Measurements from ENCODE around the gene RREB1. TPM values are rescaled to one million over a fixed set of nuclear protein-coding genes. Genes with fewer than 3 reads are reported as not detected.

Gene RREB1
- polyA plus RNA-seq, 1 experiment, result 1.2 TPM

DNA sequence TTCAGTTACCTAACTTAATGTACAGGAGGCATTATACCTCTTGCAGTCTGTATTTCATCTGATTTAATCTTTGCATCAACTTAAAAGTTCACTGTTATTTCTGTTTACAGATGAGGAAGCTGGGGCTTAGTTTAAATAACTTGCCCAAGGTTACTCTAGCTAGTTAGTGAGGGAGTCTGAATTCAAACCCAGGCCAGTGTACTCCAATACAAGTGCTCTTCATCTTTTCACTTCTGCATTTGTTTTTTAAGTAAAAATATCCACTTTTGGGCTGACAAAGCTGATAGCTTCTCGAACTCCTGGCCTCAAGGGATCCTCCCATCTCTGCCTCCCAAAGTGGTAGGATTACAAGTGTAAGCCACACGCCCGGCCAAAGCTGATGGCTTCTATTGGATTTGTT, 23.6 kb downstream of the RREB1 start:
- TF ChIP-seq, protein P1, sequence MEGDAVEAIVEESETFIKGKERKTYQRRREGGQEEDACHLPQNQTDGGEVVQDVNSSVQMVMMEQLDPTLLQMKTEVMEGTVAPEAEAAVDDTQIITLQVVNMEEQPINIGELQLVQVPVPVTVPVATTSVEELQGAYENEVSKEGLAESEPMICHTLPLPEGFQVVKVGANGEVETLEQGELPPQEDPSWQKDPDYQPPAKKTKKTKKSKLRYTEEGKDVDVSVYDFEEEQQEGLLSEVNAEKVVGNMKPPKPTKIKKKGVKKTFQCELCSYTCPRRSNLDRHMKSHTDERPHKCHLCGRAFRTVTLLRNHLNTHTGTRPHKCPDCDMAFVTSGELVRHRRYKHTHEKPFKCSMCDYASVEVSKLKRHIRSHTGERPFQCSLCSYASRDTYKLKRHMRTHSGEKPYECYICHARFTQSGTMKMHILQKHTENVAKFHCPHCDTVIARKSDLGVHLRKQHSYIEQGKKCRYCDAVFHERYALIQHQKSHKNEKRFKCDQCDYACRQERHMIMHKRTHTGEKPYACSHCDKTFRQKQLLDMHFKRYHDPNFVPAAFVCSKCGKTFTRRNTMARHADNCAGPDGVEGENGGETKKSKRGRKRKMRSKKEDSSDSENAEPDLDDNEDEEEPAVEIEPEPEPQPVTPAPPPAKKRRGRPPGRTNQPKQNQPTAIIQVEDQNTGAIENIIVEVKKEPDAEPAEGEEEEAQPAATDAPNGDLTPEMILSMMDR (IDR thresholded peaks at IDR 0.05; ENCODE audit: insufficient read depth, low read depth, low read length), result no peak
- DNase-seq (ENCODE audit: low read depth), result no peak
- H3K27me3 ChIP-seq (ENCODE audit: control insufficient read depth, insufficient read depth, low read length), result no peaks in the 10 kb centered on the region
- CTCF ChIA-PET, result interaction anchor here (0.6 kb wide), 1 partner anchor 1808 kb away, joined by 3 read pairs; no protein-coding TSS in a partner anchor
- no peak overlapping the region for H3K4me3 ChIP-seq (ENCODE audit: low read depth, low read length)
- POLR2A ChIA-PET, result no interaction called here
- H3K36me3 ChIP-seq (ENCODE audit: control insufficient read depth, insufficient read depth, low read length), result no peaks in the 10 kb centered on the region; the same call in 1 of the 2 replicates

DNA sequence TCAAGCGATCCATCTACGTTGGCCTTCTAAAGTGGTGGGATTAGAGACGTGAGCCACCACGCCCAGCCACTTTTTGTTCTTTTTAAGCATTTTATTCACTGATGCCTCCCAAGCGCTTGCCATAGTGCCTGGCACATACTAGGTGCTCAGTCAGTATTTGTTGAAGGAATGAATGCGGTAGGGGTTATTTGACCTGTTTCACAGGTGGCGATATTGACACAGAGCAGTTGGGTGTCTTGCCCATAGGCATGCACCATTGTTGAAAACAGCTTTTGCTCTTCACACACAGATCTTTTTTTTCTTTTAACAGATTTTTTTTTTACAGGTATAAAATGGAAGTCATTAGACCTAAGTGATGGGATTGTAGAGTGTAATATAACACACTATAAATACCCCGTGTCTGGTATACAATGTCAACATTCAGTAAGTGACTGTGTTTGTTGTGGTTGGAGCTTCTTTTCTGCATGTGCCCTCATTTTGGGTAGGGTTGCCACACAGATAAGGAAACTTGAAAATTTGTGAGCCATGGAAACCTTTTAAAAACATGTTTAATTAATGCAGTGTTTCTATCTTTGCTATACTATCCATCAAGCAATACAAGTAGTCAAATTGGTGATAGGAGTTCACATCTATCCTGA, 24.8 kb downstream of the RREB1 start:
- Histone ChIP-seq H3K27me3 (ENCODE audit: control insufficient read depth, insufficient read depth, low read length) (no peaks in the 10 kb centered on the region), H3K4me3 (ENCODE audit: low read depth, low read length) (no peak overlapping the region), H3K36me3 (ENCODE audit: control insufficient read depth, insufficient read depth, low read length) (no peaks in the 10 kb centered on the region; the same call in none of the 2 replicates)
- TF ChIP-seq, protein P1 (IDR thresholded peaks at IDR 0.05; ENCODE audit: insufficient read depth, low read depth, low read length), result no peak
- DNase-seq (ENCODE audit: low read depth), result no peak
- POLR2A ChIA-PET, result no interaction called here
- CTCF ChIA-PET, result interaction anchor here (0.6 kb wide), 2 partner anchors 252 to 524 kb away, joined by 3 to 4 read pairs; no protein-coding TSS in a partner anchor

DNA sequence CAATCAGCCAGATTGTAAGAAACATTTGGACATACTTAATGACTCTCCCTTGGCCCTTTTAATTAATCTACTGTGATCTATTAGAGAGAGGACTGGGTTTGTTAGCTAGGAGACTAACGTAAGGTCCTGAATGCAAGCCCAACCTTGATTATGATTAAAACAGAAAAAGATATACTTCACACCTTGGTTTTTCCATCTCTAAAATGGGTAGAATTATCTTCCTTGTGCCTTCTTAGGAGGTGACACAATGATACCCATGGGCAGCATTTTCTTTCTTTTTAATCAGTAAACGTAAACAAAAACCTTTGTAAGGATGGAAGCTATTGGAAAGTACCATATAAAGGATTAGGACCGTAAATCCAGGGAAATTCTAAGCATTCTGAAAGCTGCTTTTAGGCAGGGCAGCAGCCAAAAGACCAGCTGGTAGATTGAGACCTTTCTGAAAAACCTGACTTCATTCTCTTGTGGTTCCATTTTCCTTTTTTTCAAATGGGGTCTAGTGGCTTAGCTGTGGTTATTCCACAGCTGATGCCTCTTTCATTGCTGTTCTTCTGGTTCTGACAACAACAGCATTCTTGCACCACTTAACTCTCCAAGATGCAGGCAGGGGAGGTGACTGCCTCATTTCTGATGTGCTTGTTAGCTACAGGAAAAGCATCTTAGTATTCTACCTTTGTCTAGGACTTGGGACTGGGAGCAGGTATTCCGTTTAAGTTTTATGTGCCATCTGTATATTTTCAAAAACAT, 27.4 kb downstream of the RREB1 start:
- ChIA-PET CTCF (interaction anchor here (1.1 kb wide), 1 partner anchor 9 kb away, joined by 3 read pairs; no protein-coding TSS in a partner anchor), POLR2A (no interaction called here)
- H3K4me3 ChIP-seq (ENCODE audit: low read depth, low read length), result no peak overlapping the region

DNA sequence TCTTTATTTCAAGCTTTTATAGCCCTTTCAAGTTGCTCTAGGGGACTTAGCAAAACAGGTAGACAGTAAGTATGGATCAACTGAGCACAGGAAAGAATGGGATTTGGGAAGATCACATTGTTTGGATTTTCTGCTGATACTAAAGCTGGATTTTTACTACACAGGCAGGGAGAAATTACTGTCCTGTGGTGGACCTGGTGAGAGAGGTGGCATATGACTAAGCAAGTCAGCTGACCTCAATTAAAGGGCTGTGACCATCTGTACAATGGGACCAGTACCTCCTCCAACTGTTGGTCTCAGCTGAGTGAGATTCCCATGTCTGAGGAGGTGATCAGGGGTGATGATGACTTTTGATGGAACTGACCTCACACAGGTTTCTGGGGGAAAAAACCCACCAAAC, 28.0 kb downstream of the RREB1 start:
- Histone ChIP-seq H3K27me3 (ENCODE audit: control insufficient read depth, insufficient read depth, low read length) (no peaks in the 10 kb centered on the region), H3K36me3 (ENCODE audit: control insufficient read depth, insufficient read depth, low read length) (no peaks in the 10 kb centered on the region; the same call in 1 of the 2 replicates), H3K4me3 (ENCODE audit: low read depth, low read length) (no peak overlapping the region)
- TF ChIP-seq, protein P1 (IDR thresholded peaks at IDR 0.05; ENCODE audit: insufficient read depth, low read depth, low read length), result no peak
- ChIA-PET POLR2A (no interaction called here), CTCF (no interaction called here)
- no peak for DNase-seq (ENCODE audit: low read depth)

More for the DNA sequence above, 27.4 kb downstream of the RREB1 start:
- no peaks in the 10 kb centered on the region for H3K27me3 ChIP-seq (ENCODE audit: control insufficient read depth, insufficient read depth, low read length)
- no peak for DNase-seq (ENCODE audit: low read depth)
- TF ChIP-seq, protein P1 (IDR thresholded peaks at IDR 0.05; ENCODE audit: insufficient read depth, low read depth, low read length), result no peak
- no peaks in the 10 kb centered on the region; the same call in 1 of the 2 replicates for H3K36me3 ChIP-seq (ENCODE audit: control insufficient read depth, insufficient read depth, low read length)

DNA sequence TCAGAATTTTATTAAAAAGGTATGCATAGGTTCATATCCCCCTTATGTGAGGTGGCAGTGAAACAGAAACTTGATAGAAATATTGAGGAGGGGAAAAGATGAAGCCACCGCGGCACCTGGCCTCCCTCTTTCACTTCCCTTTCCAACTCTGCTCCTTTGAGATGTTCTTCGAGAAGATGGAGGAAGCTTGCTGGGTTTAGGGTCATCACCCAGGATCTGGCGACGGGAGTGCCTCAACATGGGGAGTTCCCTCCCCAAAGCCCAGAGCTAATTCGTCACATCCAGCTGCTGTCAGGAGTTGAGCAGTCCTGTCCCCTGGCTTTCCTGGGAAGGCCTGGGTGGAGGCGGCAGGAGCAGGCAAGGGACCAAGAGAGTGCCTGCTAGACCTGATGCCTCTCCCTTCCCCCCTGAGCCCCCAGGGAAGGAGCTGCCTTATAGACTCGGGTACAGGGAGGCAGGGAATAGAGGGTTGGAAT, 29.1 kb downstream of the RREB1 start:
- Histone ChIP-seq H3K4me3 (ENCODE audit: low read depth, low read length) (no peak overlapping the region), H3K36me3 (ENCODE audit: control insufficient read depth, insufficient read depth, low read length) (no peaks in the 10 kb centered on the region; the same call in 1 of the 2 replicates), H3K27me3 (ENCODE audit: control insufficient read depth, insufficient read depth, low read length) (no peaks in the 10 kb centered on the region)
- TF ChIP-seq, protein P1 (IDR thresholded peaks at IDR 0.05; ENCODE audit: insufficient read depth, low read depth, low read length), result no peak
- POLR2A ChIA-PET, result no interaction called here
- no peak for DNase-seq (ENCODE audit: low read depth)
- CTCF ChIA-PET, result interaction anchor here (0.9 to 1.6 kb wide), 4 partner anchors 9 to 413 kb away, joined by 3 to 4 read pairs (median 3); no protein-coding TSS in a partner anchor
